H9 (cell line): ENCODE measurements around the gene FAF1. TPM values are rescaled to one million over a fixed set of nuclear protein-coding genes. Genes with fewer than 3 reads are reported as not detected.

Source experiments
- DNase-seq: peaks from one replicate; pipeline ENCODE4 v3.0.0-alpha.2; 2017
- H2AFZ ChIP-seq: one replicate; pipeline ENCODE4 v1.6.1; 2013; ENCODE audit warnings: mild to moderate bottlenecking, low read length, control low read depth, moderate library complexity
- H2AK5ac ChIP-seq: 2 replicates; pipeline ENCODE4 v1.6.1; 2013; ENCODE audit warnings: low read length, control low read depth, mixed read lengths; ENCODE audit not compliant: insufficient read length
- H2BK120ac ChIP-seq: one replicate; pipeline ENCODE4 v1.6.1; 2013; ENCODE audit warnings: low read depth, mild to moderate bottlenecking, low read length, control low read depth, inconsistent platforms; ENCODE audit not compliant: poor library complexity, severe bottlenecking
- H2BK12ac ChIP-seq: 2 replicates; pipeline ENCODE4 v1.6.1; 2013; ENCODE audit warnings: low read length, control low read depth, mixed read lengths, low read depth; ENCODE audit not compliant: insufficient read length
- H2BK15ac ChIP-seq: 2 replicates; pipeline ENCODE4 v1.6.1; 2013; ENCODE audit warnings: low read depth, low read length, control low read depth
- H2BK20ac ChIP-seq: one replicate; pipeline ENCODE4 v1.6.1; 2013; ENCODE audit warnings: low read depth, mild to moderate bottlenecking, low read length, control low read depth, inconsistent platforms; ENCODE audit not compliant: poor library complexity, severe bottlenecking
- H2BK5ac ChIP-seq: 2 replicates; pipeline ENCODE4 v1.6.1; 2013; ENCODE audit warnings: low read length, control low read depth, mixed read lengths; ENCODE audit not compliant: insufficient read length
- H3K14ac ChIP-seq: 2 replicates; pipeline ENCODE4 v1.6.1; 2013; ENCODE audit warnings: low read length, control low read depth; ENCODE audit not compliant: insufficient read depth
- H3K18ac ChIP-seq: 2 replicates; pipeline ENCODE4 v1.6.1; 2013; ENCODE audit warnings: low read depth, mild to moderate bottlenecking, mixed read lengths, low read length, control low read depth; ENCODE audit not compliant: insufficient read length
- H3K23ac ChIP-seq: 2 replicates; pipeline ENCODE4 v1.6.1; 2013; ENCODE audit warnings: low read length, control low read depth, mixed read lengths, low read depth; ENCODE audit not compliant: insufficient read length
- H3K23me2 ChIP-seq: 2 replicates; pipeline ENCODE4 v1.6.1; 2013; ENCODE audit warnings: low read depth, mild to moderate bottlenecking, mixed read lengths, low read length, control low read depth; ENCODE audit not compliant: insufficient read length, poor library complexity, severe bottlenecking
- H3K27ac ChIP-seq: 2 replicates; pipeline ENCODE4 v1.5.1; 2013; ENCODE audit warnings: low read length, control low read depth, mixed read lengths, low read depth; ENCODE audit not compliant: insufficient read length
- H3K27me3 ChIP-seq: 2 replicates; pipeline ENCODE4 v1.6.1; 2013; ENCODE audit warnings: low read length, control low read depth, inconsistent platforms; ENCODE audit not compliant: insufficient read depth
- H3K4ac ChIP-seq: 2 replicates; pipeline ENCODE4 v1.6.1; 2013; ENCODE audit warnings: low read depth, mild to moderate bottlenecking, control low read depth, inconsistent platforms, low read length, moderate library complexity
- H3K4me1 ChIP-seq: 2 replicates; pipeline ENCODE4 v1.6.1; 2013; ENCODE audit warnings: low read length, control low read depth, inconsistent platforms; ENCODE audit not compliant: insufficient read depth
- H3K4me2 ChIP-seq: 2 replicates; pipeline ENCODE4 v1.6.1; 2013; ENCODE audit warnings: low read length, control low read depth, mixed read lengths; ENCODE audit not compliant: insufficient read length, insufficient read depth
- H3K56ac ChIP-seq: 2 replicates; pipeline ENCODE4 v1.6.1; 2013; ENCODE audit warnings: low read depth, mild to moderate bottlenecking, mixed read lengths, low read length, control low read depth; ENCODE audit not compliant: insufficient read length
- H3K79me1 ChIP-seq: 2 replicates; pipeline ENCODE4 v1.6.1; 2013; ENCODE audit warnings: low read depth, mild to moderate bottlenecking, moderate library complexity, low read length, control low read depth, inconsistent platforms; ENCODE audit not compliant: insufficient read depth, poor library complexity, severe bottlenecking
- H3K79me2 ChIP-seq: 2 replicates; pipeline ENCODE4 v1.6.1; 2013; ENCODE audit warnings: low read length, control low read depth, inconsistent platforms; ENCODE audit not compliant: insufficient read depth
- H3K9ac ChIP-seq: 2 replicates; pipeline ENCODE4 v1.6.1; 2013; ENCODE audit warnings: low read length, control low read depth, mixed read lengths; ENCODE audit not compliant: insufficient read length; ENCODE audit errors: extremely low read depth
- H3K9me3 ChIP-seq: one replicate; pipeline ENCODE4 v1.6.1; 2013; ENCODE audit warnings: low read depth, low read length, inconsistent platforms; ENCODE audit not compliant: control insufficient read depth
- H3T11ph ChIP-seq: one replicate; pipeline ENCODE4 v1.6.1; 2013; ENCODE audit warnings: mild to moderate bottlenecking, low read length, control low read depth, inconsistent platforms
- H4K20me1 ChIP-seq: one replicate; pipeline ENCODE4 v1.6.1; 2013; ENCODE audit not compliant: control insufficient read depth, insufficient read length, insufficient read depth
- H4K5ac ChIP-seq: 2 replicates; pipeline ENCODE4 v1.6.1; 2013; ENCODE audit warnings: low read depth, mild to moderate bottlenecking, mixed read lengths, low read length, control low read depth; ENCODE audit not compliant: insufficient read length
- H4K8ac ChIP-seq: replicated peaks from 2 replicates; pipeline ENCODE4 v1.6.1; 2013; ENCODE audit warnings: low read length, control low read depth, mixed read lengths, low read depth; ENCODE audit not compliant: insufficient read length
- H4K91ac ChIP-seq: 2 replicates; pipeline ENCODE4 v1.6.1; 2013; ENCODE audit warnings: low read depth, mild to moderate bottlenecking, moderate library complexity, mixed read lengths, low read length, control low read depth; ENCODE audit not compliant: insufficient read length
- H3K27ac Mint-ChIP-seq, 3 experiments: 2 replicates in 2 of 3; 3 replicates in 1 of 3; pipeline ENCODE4 v1.8.0; 2020 to 2021; ENCODE audit warnings: mixed read lengths in 3 of 3, mild to moderate bottlenecking in 1 of 3, moderate library complexity in 1 of 3
- H3K27me3 Mint-ChIP-seq: 2 replicates; pipeline ENCODE4 v1.8.0; 2021; ENCODE audit warnings: low read depth, mild to moderate bottlenecking, moderate library complexity, mixed read lengths
- H3K36me3 Mint-ChIP-seq, 3 experiments: 2 replicates in 2 of 3; 3 replicates in 1 of 3; pipeline ENCODE4 v1.8.0; 2020 to 2021; ENCODE audit warnings: low read depth in 3 of 3, mixed read lengths in 3 of 3; ENCODE audit not compliant: insufficient read depth in 1 of 3
- H3K4me1 Mint-ChIP-seq, 2 experiments: 2 replicates each; pipeline ENCODE4 v1.8.0; 2020; ENCODE audit warnings: mixed read lengths in 2 of 2
- H3K4me3 Mint-ChIP-seq, 2 experiments: 2 replicates in 1 of 2; 3 replicates in 1 of 2; pipeline ENCODE4 v1.8.0; 2020 to 2021; ENCODE audit warnings: mild to moderate bottlenecking in 2 of 2, mixed read lengths in 2 of 2, moderate library complexity in 1 of 2
- H3K9me3 Mint-ChIP-seq, 2 experiments: 2 replicates in 1 of 2; 3 replicates in 1 of 2; pipeline ENCODE4 v1.8.0; 2020; ENCODE audit warnings: mild to moderate bottlenecking in 2 of 2, mixed read lengths in 2 of 2, moderate library complexity in 1 of 2
- CTCF ChIP-seq: fragments of 200-600 bp; sonication (generic); conservative IDR thresholded peaks from 3 replicates; pipeline ENCODE4 v1.8.0; 2021; ENCODE audit warnings: antibody characterized with exemption, mild to moderate bottlenecking
- WGBS: extraction: QIAGEN DNeasy Blood & Tissue Kit; methylation state at CpG from one replicate; pipeline ENCODE4 v1.1.7; 2013; ENCODE audit warnings: missing lambda C conversion rate, low lambda C conversion rate, mixed read lengths; ENCODE audit not compliant: insufficient read length; ENCODE audit errors: extremely low coverage; 5-methylcytosine and 5-hydroxymethylcytosine counted together
- total RNA-seq: library from RNA; stranded (reverse); gene quantifications from 2 replicates; pipeline ENCODE4 v1.2.1, GENCODE V29; 2021

Gene FAF1
- total RNA-seq, 1 experiment from 2014 or later: 60.8 TPM

- no peaks in the 10 kb centered on the region for H3K23me2 ChIP-seq
- no peaks in the 10 kb centered on the region for H3K27me3 ChIP-seq
- H3K18ac ChIP-seq: no peak overlapping the region
- no peaks in the 10 kb centered on the region for H3K79me1 ChIP-seq
- H3K9ac ChIP-seq: no peak overlapping the region
- no peak overlapping the region for H3K4ac ChIP-seq
- H3K27ac ChIP-seq: no peak overlapping the region
- TF ChIP-seq CTCF: no peak
- Mint-ChIP-seq H3K36me3 (no peaks in the 10 kb centered on the region; a peak in 2 of 7 replicates), H3K27ac (no peak overlapping the region), H3K4me3 (no peak overlapping the region), H3K9me3 (no peaks in the 10 kb centered on the region), H3K4me1 (peaks cover 18 to 32% of the 10 kb centered on the region in 2 experiments), H3K27me3 (no peaks in the 10 kb centered on the region)
- H2BK15ac ChIP-seq: no peak overlapping the region
- no peaks in the 10 kb centered on the region for H3K79me2 ChIP-seq
- H3T11ph ChIP-seq: no peak overlapping the region
- H4K5ac ChIP-seq: no peak overlapping the region
- no peaks in the 10 kb centered on the region for H3K4me1 ChIP-seq
- no peak overlapping the region for H3K23ac ChIP-seq
- H2AFZ ChIP-seq: no peak overlapping the region
- H4K8ac ChIP-seq: no peak overlapping the region
- no peak overlapping the region for H2BK12ac ChIP-seq
- H4K91ac ChIP-seq: no peak overlapping the region
- no peak overlapping the region for H3K56ac ChIP-seq
- no peak overlapping the region for H2BK20ac ChIP-seq
- no peak overlapping the region for H3K4me2 ChIP-seq
- no peak overlapping the region for H2AK5ac ChIP-seq
- no peak overlapping the region for H3K14ac ChIP-seq
- H4K20me1 ChIP-seq: no peaks in the 10 kb centered on the region
- H2BK120ac ChIP-seq: no peak overlapping the region
- H3K9me3 ChIP-seq: no peaks in the 10 kb centered on the region
- WGBS: no CpG with 5 or more reads among the region's 1 CpG
- no peak overlapping the region for H2BK5ac ChIP-seq
- DNase-seq: no peak
Measured at GRCh38 chr1:50564417-50564816, 395.6 kb downstream of the FAF1 start.
